H9 (cell line): ENCODE measurements around the gene IRF2BP2. TPM values are rescaled to one million over a fixed set of nuclear protein-coding genes. Genes with fewer than 3 reads are reported as not detected.
"Not testable (repeated sequence)": the region's sequence is repeated elsewhere in the genome, so short reads cannot be mapped to it uniquely, and the experiment has no call there.

Source experiments
- DNase-seq: peaks from one replicate; pipeline ENCODE4 v3.0.0-alpha.2; 2017
- H2AFZ ChIP-seq: one replicate; pipeline ENCODE4 v1.6.1; 2013; ENCODE audit warnings: mild to moderate bottlenecking, low read length, control low read depth, moderate library complexity
- H2AK5ac ChIP-seq: 2 replicates; pipeline ENCODE4 v1.6.1; 2013; ENCODE audit warnings: low read length, control low read depth, mixed read lengths; ENCODE audit not compliant: insufficient read length
- H2BK120ac ChIP-seq: one replicate; pipeline ENCODE4 v1.6.1; 2013; ENCODE audit warnings: low read depth, mild to moderate bottlenecking, low read length, control low read depth, inconsistent platforms; ENCODE audit not compliant: poor library complexity, severe bottlenecking
- H2BK12ac ChIP-seq: 2 replicates; pipeline ENCODE4 v1.6.1; 2013; ENCODE audit warnings: low read length, control low read depth, mixed read lengths, low read depth; ENCODE audit not compliant: insufficient read length
- H2BK15ac ChIP-seq: 2 replicates; pipeline ENCODE4 v1.6.1; 2013; ENCODE audit warnings: low read depth, low read length, control low read depth
- H2BK20ac ChIP-seq: one replicate; pipeline ENCODE4 v1.6.1; 2013; ENCODE audit warnings: low read depth, mild to moderate bottlenecking, low read length, control low read depth, inconsistent platforms; ENCODE audit not compliant: poor library complexity, severe bottlenecking
- H2BK5ac ChIP-seq: 2 replicates; pipeline ENCODE4 v1.6.1; 2013; ENCODE audit warnings: low read length, control low read depth, mixed read lengths; ENCODE audit not compliant: insufficient read length
- H3K14ac ChIP-seq: 2 replicates; pipeline ENCODE4 v1.6.1; 2013; ENCODE audit warnings: low read length, control low read depth; ENCODE audit not compliant: insufficient read depth
- H3K18ac ChIP-seq: 2 replicates; pipeline ENCODE4 v1.6.1; 2013; ENCODE audit warnings: low read depth, mild to moderate bottlenecking, mixed read lengths, low read length, control low read depth; ENCODE audit not compliant: insufficient read length
- H3K23ac ChIP-seq: 2 replicates; pipeline ENCODE4 v1.6.1; 2013; ENCODE audit warnings: low read length, control low read depth, mixed read lengths, low read depth; ENCODE audit not compliant: insufficient read length
- H3K23me2 ChIP-seq: 2 replicates; pipeline ENCODE4 v1.6.1; 2013; ENCODE audit warnings: low read depth, mild to moderate bottlenecking, mixed read lengths, low read length, control low read depth; ENCODE audit not compliant: insufficient read length, poor library complexity, severe bottlenecking
- H3K27ac ChIP-seq: 2 replicates; pipeline ENCODE4 v1.5.1; 2013; ENCODE audit warnings: low read length, control low read depth, mixed read lengths, low read depth; ENCODE audit not compliant: insufficient read length
- H3K27me3 ChIP-seq: 2 replicates; pipeline ENCODE4 v1.6.1; 2013; ENCODE audit warnings: low read length, control low read depth, inconsistent platforms; ENCODE audit not compliant: insufficient read depth
- H3K4ac ChIP-seq: 2 replicates; pipeline ENCODE4 v1.6.1; 2013; ENCODE audit warnings: low read depth, mild to moderate bottlenecking, control low read depth, inconsistent platforms, low read length, moderate library complexity
- H3K4me1 ChIP-seq: 2 replicates; pipeline ENCODE4 v1.6.1; 2013; ENCODE audit warnings: low read length, control low read depth, inconsistent platforms; ENCODE audit not compliant: insufficient read depth
- H3K4me2 ChIP-seq: 2 replicates; pipeline ENCODE4 v1.6.1; 2013; ENCODE audit warnings: low read length, control low read depth, mixed read lengths; ENCODE audit not compliant: insufficient read length, insufficient read depth
- H3K56ac ChIP-seq: 2 replicates; pipeline ENCODE4 v1.6.1; 2013; ENCODE audit warnings: low read depth, mild to moderate bottlenecking, mixed read lengths, low read length, control low read depth; ENCODE audit not compliant: insufficient read length
- H3K79me1 ChIP-seq: 2 replicates; pipeline ENCODE4 v1.6.1; 2013; ENCODE audit warnings: low read depth, mild to moderate bottlenecking, moderate library complexity, low read length, control low read depth, inconsistent platforms; ENCODE audit not compliant: insufficient read depth, poor library complexity, severe bottlenecking
- H3K79me2 ChIP-seq: 2 replicates; pipeline ENCODE4 v1.6.1; 2013; ENCODE audit warnings: low read length, control low read depth, inconsistent platforms; ENCODE audit not compliant: insufficient read depth
- H3K9ac ChIP-seq: 2 replicates; pipeline ENCODE4 v1.6.1; 2013; ENCODE audit warnings: low read length, control low read depth, mixed read lengths; ENCODE audit not compliant: insufficient read length; ENCODE audit errors: extremely low read depth
- H3K9me3 ChIP-seq: one replicate; pipeline ENCODE4 v1.6.1; 2013; ENCODE audit warnings: low read depth, low read length, inconsistent platforms; ENCODE audit not compliant: control insufficient read depth
- H3T11ph ChIP-seq: one replicate; pipeline ENCODE4 v1.6.1; 2013; ENCODE audit warnings: mild to moderate bottlenecking, low read length, control low read depth, inconsistent platforms
- H4K20me1 ChIP-seq: one replicate; pipeline ENCODE4 v1.6.1; 2013; ENCODE audit not compliant: control insufficient read depth, insufficient read length, insufficient read depth
- H4K5ac ChIP-seq: 2 replicates; pipeline ENCODE4 v1.6.1; 2013; ENCODE audit warnings: low read depth, mild to moderate bottlenecking, mixed read lengths, low read length, control low read depth; ENCODE audit not compliant: insufficient read length
- H4K8ac ChIP-seq: replicated peaks from 2 replicates; pipeline ENCODE4 v1.6.1; 2013; ENCODE audit warnings: low read length, control low read depth, mixed read lengths, low read depth; ENCODE audit not compliant: insufficient read length
- H4K91ac ChIP-seq: 2 replicates; pipeline ENCODE4 v1.6.1; 2013; ENCODE audit warnings: low read depth, mild to moderate bottlenecking, moderate library complexity, mixed read lengths, low read length, control low read depth; ENCODE audit not compliant: insufficient read length
- H3K27ac Mint-ChIP-seq, 3 experiments: 2 replicates in 2 of 3; 3 replicates in 1 of 3; pipeline ENCODE4 v1.8.0; 2020 to 2021; ENCODE audit warnings: mixed read lengths in 3 of 3, mild to moderate bottlenecking in 1 of 3, moderate library complexity in 1 of 3
- H3K27me3 Mint-ChIP-seq: 2 replicates; pipeline ENCODE4 v1.8.0; 2021; ENCODE audit warnings: low read depth, mild to moderate bottlenecking, moderate library complexity, mixed read lengths
- H3K36me3 Mint-ChIP-seq, 3 experiments: 2 replicates in 2 of 3; 3 replicates in 1 of 3; pipeline ENCODE4 v1.8.0; 2020 to 2021; ENCODE audit warnings: low read depth in 3 of 3, mixed read lengths in 3 of 3; ENCODE audit not compliant: insufficient read depth in 1 of 3
- H3K4me1 Mint-ChIP-seq, 2 experiments: 2 replicates each; pipeline ENCODE4 v1.8.0; 2020; ENCODE audit warnings: mixed read lengths in 2 of 2
- H3K4me3 Mint-ChIP-seq, 2 experiments: 2 replicates in 1 of 2; 3 replicates in 1 of 2; pipeline ENCODE4 v1.8.0; 2020 to 2021; ENCODE audit warnings: mild to moderate bottlenecking in 2 of 2, mixed read lengths in 2 of 2, moderate library complexity in 1 of 2
- H3K9me3 Mint-ChIP-seq, 2 experiments: 2 replicates in 1 of 2; 3 replicates in 1 of 2; pipeline ENCODE4 v1.8.0; 2020; ENCODE audit warnings: mild to moderate bottlenecking in 2 of 2, mixed read lengths in 2 of 2, moderate library complexity in 1 of 2
- WGBS: extraction: QIAGEN DNeasy Blood & Tissue Kit; methylation state at CpG from one replicate; pipeline ENCODE4 v1.1.7; 2013; ENCODE audit warnings: missing lambda C conversion rate, low lambda C conversion rate, mixed read lengths; ENCODE audit not compliant: insufficient read length; ENCODE audit errors: extremely low coverage; 5-methylcytosine and 5-hydroxymethylcytosine counted together
- total RNA-seq: library from RNA; stranded (reverse); gene quantifications from 2 replicates; pipeline ENCODE4 v1.2.1, GENCODE V29; 2021
- TF ChIP-seq, protein P1 (sequence below): fragments of 200-600 bp; sonication (generic); conservative IDR thresholded peaks from 3 replicates; pipeline ENCODE4 v1.8.0; 2021; ENCODE audit warnings: antibody characterized with exemption, mild to moderate bottlenecking

The IRF2BP2 gene
- total RNA-seq, 1 experiment from 2014 or later = 80.2 TPM

DNA sequence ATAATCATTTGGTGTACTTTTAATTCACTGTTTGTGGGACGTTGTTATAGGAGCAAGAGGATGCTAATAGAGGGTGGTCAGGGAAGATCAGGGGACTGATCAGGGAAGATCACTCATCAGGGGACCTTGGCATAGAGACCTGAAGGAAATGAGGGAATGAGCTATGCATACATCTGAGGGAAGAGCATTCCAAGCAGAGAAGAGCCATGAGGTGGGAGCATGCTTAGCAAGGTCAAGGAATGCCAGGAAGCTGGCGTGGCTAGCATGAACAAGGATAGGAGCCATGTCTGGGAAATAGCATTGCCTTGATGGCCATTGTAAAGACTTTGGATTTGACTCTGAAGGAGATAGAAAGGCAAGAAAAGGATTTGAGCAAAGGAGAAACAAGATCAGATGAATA lies 14.1 kb downstream of the IRF2BP2 start:
- Histone ChIP-seq H3K9me3 (no peaks in the 10 kb centered on the region), H3K79me2 (no peaks in the 10 kb centered on the region), H2AK5ac (no peak overlapping the region), H3T11ph (no peak overlapping the region), H3K14ac (no peak overlapping the region), H4K5ac (no peak overlapping the region), H2BK12ac (no peak overlapping the region), H2BK120ac (no peak overlapping the region), H3K23ac (no peak overlapping the region), H3K4me1 (no peaks in the 10 kb centered on the region), H3K23me2 (no peaks in the 10 kb centered on the region), H3K4me2 (no peak overlapping the region), H3K27me3 (no peaks in the 10 kb centered on the region), H3K9ac (no peak overlapping the region), H3K79me1 (no peaks in the 10 kb centered on the region), H2BK15ac (no peak overlapping the region), H2BK5ac (no peak overlapping the region), H2AFZ (no peak overlapping the region), H3K4ac (no peak overlapping the region), H3K18ac (no peak overlapping the region), H4K20me1 (no peaks in the 10 kb centered on the region), H3K56ac (no peak overlapping the region), H3K27ac (no peak overlapping the region), H4K8ac (no peak overlapping the region), H2BK20ac (no peak overlapping the region), H4K91ac (no peak overlapping the region)
- Mint-ChIP-seq H3K27ac (no peak overlapping the region), H3K36me3 (peaks cover 0 to 9% (median 0%) of the 10 kb centered on the region in 3 experiments; a peak in 4 of 7 replicates), H3K27me3 (no peaks in the 10 kb centered on the region), H3K4me3 (no peak overlapping the region), H3K4me1 (peaks cover 12 to 13% of the 10 kb centered on the region in 2 experiments), H3K9me3 (peaks cover 3% of the 10 kb centered on the region in 2 experiments; a peak in 3 of 5 replicates)
- TF ChIP-seq, protein P1, sequence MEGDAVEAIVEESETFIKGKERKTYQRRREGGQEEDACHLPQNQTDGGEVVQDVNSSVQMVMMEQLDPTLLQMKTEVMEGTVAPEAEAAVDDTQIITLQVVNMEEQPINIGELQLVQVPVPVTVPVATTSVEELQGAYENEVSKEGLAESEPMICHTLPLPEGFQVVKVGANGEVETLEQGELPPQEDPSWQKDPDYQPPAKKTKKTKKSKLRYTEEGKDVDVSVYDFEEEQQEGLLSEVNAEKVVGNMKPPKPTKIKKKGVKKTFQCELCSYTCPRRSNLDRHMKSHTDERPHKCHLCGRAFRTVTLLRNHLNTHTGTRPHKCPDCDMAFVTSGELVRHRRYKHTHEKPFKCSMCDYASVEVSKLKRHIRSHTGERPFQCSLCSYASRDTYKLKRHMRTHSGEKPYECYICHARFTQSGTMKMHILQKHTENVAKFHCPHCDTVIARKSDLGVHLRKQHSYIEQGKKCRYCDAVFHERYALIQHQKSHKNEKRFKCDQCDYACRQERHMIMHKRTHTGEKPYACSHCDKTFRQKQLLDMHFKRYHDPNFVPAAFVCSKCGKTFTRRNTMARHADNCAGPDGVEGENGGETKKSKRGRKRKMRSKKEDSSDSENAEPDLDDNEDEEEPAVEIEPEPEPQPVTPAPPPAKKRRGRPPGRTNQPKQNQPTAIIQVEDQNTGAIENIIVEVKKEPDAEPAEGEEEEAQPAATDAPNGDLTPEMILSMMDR = no peak
- DNase-seq = no peak
- WGBS = no CpG with 5 or more reads among the region's 2 CpGs

DNA sequence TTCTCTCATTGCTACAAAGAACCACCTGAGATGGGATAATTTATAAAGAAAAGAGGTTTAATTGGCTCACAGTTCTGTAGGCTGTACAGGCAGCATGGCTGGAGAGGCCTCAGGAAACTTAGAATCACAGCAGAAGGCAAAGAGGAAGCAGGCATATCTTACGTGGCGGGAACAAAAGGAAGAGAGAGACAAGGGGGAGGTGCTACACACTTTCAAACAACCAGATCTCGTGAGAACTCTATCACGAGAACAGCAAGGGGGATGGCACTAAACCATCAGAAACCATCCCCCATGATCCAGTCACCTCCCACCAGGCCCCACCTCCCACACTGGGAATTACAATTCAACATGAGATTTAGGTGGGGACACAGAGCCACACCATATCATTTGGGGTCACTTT lies 15.4 kb downstream of the IRF2BP2 start:
- H3K36me3 Mint-ChIP-seq, H2BK15ac ChIP-seq, H2AFZ ChIP-seq, H3K27me3 Mint-ChIP-seq, H3K79me1 ChIP-seq, H4K8ac ChIP-seq, H3K9me3 ChIP-seq, H2BK20ac ChIP-seq, H3K4ac ChIP-seq, H3K9me3 Mint-ChIP-seq, H2BK12ac ChIP-seq, H3K56ac ChIP-seq, H4K20me1 ChIP-seq, H3K4me2 ChIP-seq, H3K18ac ChIP-seq, H3K9ac ChIP-seq, DNase-seq, H4K5ac ChIP-seq, H3K27ac Mint-ChIP-seq, H3K27ac ChIP-seq, H2AK5ac ChIP-seq, H3K23ac ChIP-seq, H3K4me1 Mint-ChIP-seq, H2BK120ac ChIP-seq, H2BK5ac ChIP-seq, H3K79me2 ChIP-seq, H3K14ac ChIP-seq, H3K23me2 ChIP-seq, H4K91ac ChIP-seq, H3T11ph ChIP-seq, H3K4me1 ChIP-seq, H3K27me3 ChIP-seq: not testable (repeated sequence)
- WGBS = no CpG with 5 or more reads among the region's 4 CpGs
- peak overlapping the region in 1 of 2 experiments; percentile 28; a peak in 1 of 5 replicates for H3K4me3 Mint-ChIP-seq
